Lung (tissue), 12 donors: Measurements from ENCODE around the gene RAB43. TPM values are rescaled to one million over a fixed set of nuclear protein-coding genes. Genes with fewer than 3 reads are reported as not detected.
A peak's percentile ranks its signal among the peaks of the same experiment; 100 is the strongest.

ENCODE experiments used
- ATAC-seq: fragments of 200-7000 bp; cut with Tn5 transposase; one replicate; pipeline ENCODE4 v1.9.1; 2020; ENCODE audit warnings: moderate number of reproducible peaks; ENCODE audit not compliant: insufficient read depth, low FRiP score
- DNase-seq, 3 donors: peaks; one replicate each; pipeline ENCODE4 v3.0.0-alpha.2; 2013 to 2017
- H3K27ac ChIP-seq, 2 donors: one replicate each; pipeline ENCODE4 v1.5.1; 2013; ENCODE audit warnings: mild to moderate bottlenecking in 2 of 2, moderate library complexity in 2 of 2, control low read depth in 1 of 2, inconsistent platforms in 1 of 2, low read depth in 1 of 2, low read length in 1 of 2
- H3K27me3 ChIP-seq, 3 donors: one replicate each; pipeline ENCODE4 v1.5.1; 2013; ENCODE audit warnings: low read length in 2 of 3; ENCODE audit not compliant: control insufficient read depth in 3 of 3, insufficient read depth in 3 of 3
- H3K36me3 ChIP-seq, 4 donors: one replicate each; pipeline ENCODE4 v1.5.1; 2013; ENCODE audit warnings: low read length in 4 of 4, mild to moderate bottlenecking in 1 of 4, moderate library complexity in 1 of 4; ENCODE audit not compliant: control insufficient read depth in 4 of 4, insufficient read depth in 4 of 4
- H3K4me1 ChIP-seq, 5 donors: one replicate each; pipeline ENCODE4 v1.5.1; 2013; ENCODE audit warnings: low read length in 5 of 5, mild to moderate bottlenecking in 2 of 5, moderate library complexity in 1 of 5; ENCODE audit not compliant: control insufficient read depth in 5 of 5, insufficient read depth in 5 of 5
- H3K4me3 ChIP-seq: one replicate; pipeline ENCODE4 v1.5.1; 2013; ENCODE audit warnings: mild to moderate bottlenecking, control low read depth, moderate library complexity
- H3K9ac ChIP-seq, 2 donors: one replicate each; pipeline ENCODE4 v1.5.1; 2013; ENCODE audit warnings: low read length in 2 of 2, control low read depth in 1 of 2; ENCODE audit not compliant: insufficient read depth in 1 of 2
- H3K9me3 ChIP-seq, 4 donors: one replicate each; pipeline ENCODE4 v1.5.1; 2013; ENCODE audit warnings: low read length in 3 of 4, mild to moderate bottlenecking in 1 of 4, moderate library complexity in 1 of 4; ENCODE audit not compliant: control insufficient read depth in 4 of 4, insufficient read depth in 3 of 4
- CTCF ChIP-seq: IDR thresholded peaks from 2 replicates; pipeline ENCODE4 v1.5.1; 2012; ENCODE audit warnings: mild to moderate bottlenecking; ENCODE audit errors: control extremely low read depth, extremely low read depth
- WGBS, 2 donors: extraction: QIAGEN DNeasy Blood & Tissue Kit; methylation state at CpG; one replicate each; pipeline ENCODE4 v1.1.7; 2013; 5-methylcytosine and 5-hydroxymethylcytosine counted together
- polyA plus RNA-seq, 2 donors: library from polyadenylated mRNA; stranded (reverse); fragments of 200-250 nt; gene quantifications; one replicate each; pipeline ENCODE4 v1.2.1, GENCODE V29; 2013
- total RNA-seq, 2 donors: library from RNA; depleted of rRNA in 1 of 2; stranded (reverse); fragments of >200 nt in 1 of 2; gene quantifications; one replicate each; pipeline ENCODE4 v1.2.1, GENCODE V29; 2014 to 2021
- donor health status: control.
- donor health status: control.
- donor health status: Bipolar disorder and iron deficiency.
- donor health status: healthy.
- donor health status: DM: yes; HTN: yes; CAD: no.

The RAB43 gene
- total and polyA plus RNA-seq, 4 donors: 9.4 to 32.6 (median 20.3) TPM

- Histone ChIP-seq H3K9me3 (no peaks in the 10 kb centered on the region), H3K4me3 (peak overlapping the region; percentile 35), H3K4me1 (peaks cover 9 to 28% (median 13%) of the 10 kb centered on the region in 5 donors), H3K27ac (peak overlapping the region in 1 of 2 donors; percentile 90), H3K36me3 (peaks cover 0 to 7% (median 2%) of the 10 kb centered on the region in 4 donors), H3K27me3 (no peaks in the 10 kb centered on the region), H3K9ac (peak overlapping the region; percentile 41 to 91)
- peak in 2 of 3 donors; percentile 4 to 12 for DNase-seq
- TF ChIP-seq CTCF: no peak
- no peak for ATAC-seq
- WGBS, 2 donors: 16 to 30% methylated on average over 13 of the region's 13 CpGs
These were observed 2.1 kb downstream of the RAB43 start for GRCh38 chr3:129119365-129120100.

GRCh38 chr3:129118745-129119144 lies 2.9 kb downstream of the RAB43 start:
- H3K9ac ChIP-seq: no peak overlapping the region

GRCh38 chr3:129117134-129117533 lies 4.5 kb downstream of the RAB43 start:
- Histone ChIP-seq H3K9ac (no peak overlapping the region), H3K36me3 (peaks cover 0 to 7% (median 4%) of the 10 kb centered on the region in 4 donors), H3K27ac (no peak overlapping the region), H3K4me1 (peaks cover 9 to 27% (median 11%) of the 10 kb centered on the region in 5 donors), H3K9me3 (no peaks in the 10 kb centered on the region), H3K27me3 (no peaks in the 10 kb centered on the region), H3K4me3 (no peak overlapping the region)
- no peak for TF ChIP-seq CTCF
- ATAC-seq: no peak
- DNase-seq: no peak

More at GRCh38 chr3:129118745-129119144, 2.9 kb downstream of the RAB43 start:
- Histone ChIP-seq H3K27me3 (no peaks in the 10 kb centered on the region), H3K4me1 (peaks cover 9 to 28% (median 13%) of the 10 kb centered on the region in 5 donors), H3K4me3 (no peak overlapping the region), H3K36me3 (peaks cover 0 to 7% (median 2%) of the 10 kb centered on the region in 4 donors), H3K9me3 (no peaks in the 10 kb centered on the region), H3K27ac (peak overlapping the region in 1 of 2 donors; percentile 22)
- WGBS, 2 donors: 50 to 70% methylated on average over 5 of the region's 5 CpGs
- ATAC-seq (no peak), DNase-seq (no peak)
- TF ChIP-seq CTCF: no peak
